ENCODE data around the gene PFN3.

The PFN3 gene

DNA sequence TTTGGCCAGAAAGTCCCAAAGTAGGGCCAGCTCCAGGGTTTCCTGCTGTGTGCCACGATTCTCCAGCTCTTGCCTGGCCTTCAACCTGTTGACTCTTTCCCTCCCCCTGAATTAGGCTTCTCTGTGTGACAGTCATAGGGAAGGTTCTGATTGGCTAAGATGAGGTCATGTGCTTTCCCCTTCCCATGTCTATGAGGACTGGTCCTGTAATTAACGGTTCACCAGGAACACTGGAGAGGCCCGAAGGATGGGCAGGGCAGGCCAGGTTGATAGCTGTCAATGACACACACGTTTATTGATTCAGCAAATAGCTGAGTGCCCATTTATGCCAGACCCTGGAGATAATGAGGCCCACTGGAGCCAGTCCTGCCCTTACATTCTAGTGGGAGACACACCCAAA lies 37.2 kb upstream of the PFN3 start:
- DNase-seq (ENCODE audit: low spot score): no peak

DNA sequence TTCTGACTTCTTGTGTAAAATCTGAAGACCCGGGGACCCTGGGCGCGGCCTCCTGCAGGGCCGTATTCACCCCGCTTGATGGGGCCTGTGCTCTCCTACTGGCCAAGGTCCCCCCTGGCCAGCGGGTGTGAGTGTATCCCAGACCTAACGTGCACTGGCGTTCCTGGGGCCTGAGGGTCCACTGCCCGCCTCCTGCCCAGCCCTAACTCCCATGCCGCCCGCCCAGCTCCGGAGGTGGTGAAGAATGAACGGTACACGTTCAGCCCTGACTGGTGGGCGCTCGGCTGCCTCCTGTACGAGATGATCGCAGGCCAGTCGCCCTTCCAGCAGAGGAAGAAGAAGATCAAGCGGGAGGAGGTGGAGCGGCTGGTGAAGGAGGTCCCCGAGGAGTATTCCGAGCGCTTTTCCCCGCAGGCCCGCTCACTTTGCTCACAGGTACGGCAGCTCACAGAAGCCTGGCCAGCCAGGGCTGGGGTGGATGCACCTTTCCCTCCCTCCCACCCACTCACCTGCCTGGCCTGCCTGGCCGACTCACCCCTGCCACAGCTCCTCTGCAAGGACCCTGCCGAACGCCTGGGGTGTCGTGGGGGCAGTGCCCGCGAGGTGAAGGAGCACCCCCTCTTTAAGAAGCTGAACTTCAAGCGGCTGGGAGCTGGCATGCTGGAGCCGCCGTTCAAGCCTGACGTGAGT lies 35.5 kb upstream of the PFN3 start:
- DNase-seq (ENCODE audit: low spot score): no peak

DNA sequence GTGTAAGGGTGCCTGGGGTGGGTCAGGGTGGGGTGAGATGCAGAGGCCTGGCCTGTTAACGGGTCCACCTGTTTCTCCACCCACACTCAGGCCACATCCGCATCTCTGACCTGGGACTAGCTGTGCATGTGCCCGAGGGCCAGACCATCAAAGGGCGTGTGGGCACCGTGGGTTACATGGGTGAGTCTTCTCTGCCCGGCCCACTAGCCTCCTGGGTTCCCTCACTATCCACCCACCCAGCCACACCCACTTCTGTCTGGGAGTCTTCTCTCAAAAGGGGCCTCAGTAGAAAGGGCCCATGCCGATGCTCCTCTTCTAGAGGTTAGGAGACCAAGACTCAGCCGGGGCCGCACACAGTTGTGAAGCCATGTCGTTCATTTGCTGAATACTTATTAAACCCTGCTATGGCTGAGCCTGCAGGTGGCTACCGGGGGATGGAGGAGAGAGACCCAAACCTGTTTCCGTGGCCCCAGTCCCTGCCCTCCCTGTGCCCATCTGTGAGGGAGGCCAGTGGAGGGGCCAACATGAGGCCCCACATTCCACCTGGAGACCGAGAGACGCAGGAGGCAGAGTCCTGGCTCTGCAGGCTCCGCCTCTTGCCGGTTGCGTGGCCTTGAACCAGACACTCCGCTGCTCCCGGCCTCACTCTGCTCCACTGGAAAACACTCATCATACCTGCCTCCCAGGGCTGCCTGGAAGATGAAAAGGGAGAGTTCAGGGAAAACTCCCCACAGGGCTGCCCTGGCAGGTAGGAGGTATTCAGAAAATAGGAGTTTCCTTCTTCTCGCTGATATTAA lies 34.7 kb upstream of the PFN3 start:
- no peak for DNase-seq (ENCODE audit: low spot score)

DNA sequence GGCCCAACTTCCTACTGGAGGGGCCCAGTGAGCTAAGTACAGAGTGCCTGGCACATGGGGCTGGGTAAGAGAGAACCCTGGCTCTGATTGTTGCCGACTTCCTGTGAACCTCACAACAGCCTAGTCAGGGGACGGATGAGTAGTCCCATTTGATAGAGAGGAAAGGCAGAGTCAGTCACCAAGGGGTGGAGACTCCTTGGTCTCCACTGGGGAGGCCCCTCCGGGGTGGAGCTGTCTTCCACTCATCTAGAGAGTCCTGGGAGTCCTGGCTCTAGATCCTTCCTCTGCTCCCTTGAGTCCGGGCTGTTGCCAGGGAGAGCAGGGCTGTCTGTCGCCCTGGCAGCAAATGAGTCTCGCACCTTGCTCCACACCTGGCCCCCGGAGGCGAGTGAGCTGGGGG lies 34.0 kb upstream of the PFN3 start:
- DNase-seq (ENCODE audit: low spot score): no peak

DNA sequence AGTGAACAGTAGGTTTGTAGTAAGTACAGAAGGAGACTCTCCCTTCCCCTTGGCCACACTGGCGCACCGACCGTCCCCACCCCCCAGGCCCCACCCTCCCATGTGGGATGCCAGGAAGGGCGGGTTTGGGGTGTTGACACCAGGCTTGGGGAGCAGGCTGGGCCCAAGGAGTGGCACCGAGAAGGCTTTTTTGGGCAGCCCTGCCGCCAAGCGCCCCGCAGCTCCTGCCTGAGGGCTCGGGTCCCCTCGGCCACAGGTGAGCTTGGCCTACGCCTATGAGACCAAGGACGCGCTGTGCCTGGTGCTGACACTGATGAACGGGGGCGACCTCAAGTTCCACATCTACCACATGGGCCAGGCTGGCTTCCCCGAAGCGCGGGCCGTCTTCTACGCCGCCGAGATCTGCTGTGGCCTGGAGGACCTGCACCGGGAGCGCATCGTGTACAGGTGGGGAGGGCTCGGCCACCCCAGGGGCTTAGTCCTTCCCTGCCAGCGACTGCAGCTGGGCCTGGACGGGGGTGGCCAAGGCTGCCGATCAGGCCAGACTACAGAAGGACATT lies 33.3 kb upstream of the PFN3 start:
- no peak for DNase-seq (ENCODE audit: low spot score)

DNA sequence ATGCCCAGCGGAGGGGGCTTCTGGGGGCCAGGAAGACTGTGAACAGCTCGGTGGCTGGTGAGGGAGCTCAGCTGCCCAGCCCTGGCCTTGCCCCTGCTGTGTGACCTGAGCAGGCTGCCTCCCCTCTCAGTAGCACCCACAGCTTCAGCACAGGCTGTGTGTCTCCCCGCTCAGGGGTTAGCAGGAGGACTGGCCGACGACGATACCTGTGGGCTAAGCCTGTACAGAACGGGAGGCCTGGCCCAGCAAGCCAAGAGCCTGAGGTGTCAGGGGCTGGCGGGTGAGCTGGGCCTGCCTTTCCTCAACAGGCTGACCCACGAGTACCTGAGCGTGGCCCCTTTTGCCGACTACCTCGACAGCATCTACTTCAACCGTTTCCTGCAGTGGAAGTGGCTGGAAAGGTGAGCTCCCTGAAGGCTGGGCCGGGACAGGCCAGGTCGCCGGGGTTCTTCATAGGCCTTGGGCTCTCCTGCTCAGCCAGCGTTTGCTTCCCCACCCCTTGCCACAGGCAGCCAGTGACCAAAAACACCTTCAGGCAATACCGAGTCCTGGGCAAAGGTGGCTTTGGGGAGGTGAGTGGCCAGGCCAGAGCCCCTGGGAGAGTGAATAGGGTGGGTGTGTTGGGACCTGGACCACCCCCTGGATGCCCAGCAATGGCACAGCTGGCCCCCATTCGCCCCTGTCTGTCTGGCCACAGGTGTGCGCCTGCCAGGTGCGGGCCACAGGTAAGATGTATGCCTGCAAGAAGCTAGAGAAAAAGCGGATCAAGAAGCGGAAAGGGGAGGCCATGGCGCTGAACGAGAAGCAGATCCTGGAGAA lies 32.6 kb upstream of the PFN3 start:
- DNase-seq (ENCODE audit: low spot score): no peak

DNA sequence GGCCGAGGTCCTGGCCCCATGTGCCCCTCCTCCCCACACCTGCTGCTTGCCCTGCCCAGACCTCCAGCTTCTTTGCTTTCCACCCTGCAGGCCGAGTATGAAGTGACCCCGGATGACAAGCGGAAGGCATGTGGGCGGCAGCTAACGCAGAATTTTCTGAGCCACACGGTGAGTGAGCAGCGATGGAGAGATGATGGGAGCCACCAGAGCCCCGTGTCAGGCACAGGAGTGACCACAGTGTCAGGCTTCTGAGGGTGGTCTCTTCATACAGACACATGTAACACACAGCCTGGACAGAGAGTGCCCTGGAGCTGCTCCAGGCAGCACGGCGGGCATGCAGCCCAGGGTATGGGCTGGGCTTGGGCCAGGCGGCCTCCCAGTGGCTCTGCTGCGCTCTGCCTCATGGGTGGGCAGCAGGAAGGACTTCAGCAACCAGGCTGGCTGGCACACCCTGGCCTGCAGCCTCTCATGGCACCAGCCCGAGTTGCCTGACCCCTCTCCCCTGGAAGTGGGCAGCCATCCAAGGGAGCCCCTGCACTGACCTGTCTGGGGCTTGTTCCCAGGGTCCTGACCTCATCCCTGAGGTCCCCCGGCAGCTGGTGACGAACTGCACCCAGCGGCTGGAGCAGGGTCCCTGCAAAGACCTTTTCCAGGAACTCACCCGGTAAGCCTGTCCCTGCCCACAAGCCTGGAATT lies 31.8 kb upstream of the PFN3 start:
- DNase-seq (ENCODE audit: low spot score): no peak

DNA sequence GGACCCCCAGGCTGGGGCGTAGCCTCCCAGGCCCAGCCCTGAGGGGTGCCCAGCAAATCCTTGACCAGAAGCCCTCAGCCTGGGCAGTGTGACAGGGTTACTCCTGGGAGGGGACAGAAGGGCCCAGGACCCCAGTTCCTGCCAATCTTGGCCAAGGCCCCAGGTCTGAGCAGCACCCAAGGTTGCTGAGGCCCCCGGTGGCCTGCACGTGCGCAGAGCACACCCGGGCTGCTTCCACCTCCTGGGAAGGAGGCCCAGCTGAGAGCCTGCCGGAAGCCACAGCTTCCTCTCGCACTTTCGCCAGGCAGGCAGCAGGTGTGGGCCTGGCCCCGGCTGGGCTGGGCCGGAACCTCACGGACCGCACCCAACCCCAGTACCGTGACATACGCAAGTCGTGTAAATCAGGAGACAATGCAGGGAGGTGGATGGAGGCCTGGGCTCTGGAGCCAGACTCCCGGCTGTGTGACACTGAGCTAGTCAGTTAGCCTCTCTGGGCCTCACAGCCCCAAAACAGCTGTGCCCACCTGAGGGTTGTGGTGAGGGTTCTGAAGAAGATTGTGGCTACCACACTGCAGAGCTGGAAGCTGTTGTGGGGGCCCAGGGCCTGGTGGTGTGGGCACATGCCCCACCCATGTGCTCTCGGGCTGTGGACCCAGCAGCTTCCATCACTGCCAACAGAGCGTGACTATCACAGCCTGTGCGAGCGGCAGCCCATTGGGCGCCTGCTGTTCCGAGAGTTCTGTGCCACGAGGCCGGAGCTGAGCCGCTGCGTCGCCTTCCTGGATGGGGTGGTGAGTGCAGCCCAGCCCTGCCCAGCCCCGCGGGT lies 31.1 kb upstream of the PFN3 start:
- no peak for DNase-seq (ENCODE audit: low spot score)

DNA sequence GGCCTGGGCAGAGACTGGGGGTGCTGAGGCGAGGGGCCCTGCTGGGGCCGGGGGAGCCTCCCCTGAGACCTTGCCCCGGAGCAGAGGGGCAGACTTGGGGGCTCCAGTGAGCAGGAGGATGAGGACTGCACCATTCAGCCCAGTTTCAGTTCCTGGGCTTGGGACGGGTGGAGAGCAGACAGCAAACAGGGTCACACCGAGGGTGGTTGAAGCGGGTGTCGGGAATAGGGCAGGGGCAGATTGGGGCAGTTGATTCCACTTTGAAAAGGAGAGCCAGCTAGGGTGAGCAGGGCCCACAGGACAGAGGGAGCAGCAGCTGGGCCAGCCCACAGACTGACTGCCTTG lies 30.5 kb upstream of the PFN3 start:
- DNase-seq (ENCODE audit: low spot score): no peak

DNA sequence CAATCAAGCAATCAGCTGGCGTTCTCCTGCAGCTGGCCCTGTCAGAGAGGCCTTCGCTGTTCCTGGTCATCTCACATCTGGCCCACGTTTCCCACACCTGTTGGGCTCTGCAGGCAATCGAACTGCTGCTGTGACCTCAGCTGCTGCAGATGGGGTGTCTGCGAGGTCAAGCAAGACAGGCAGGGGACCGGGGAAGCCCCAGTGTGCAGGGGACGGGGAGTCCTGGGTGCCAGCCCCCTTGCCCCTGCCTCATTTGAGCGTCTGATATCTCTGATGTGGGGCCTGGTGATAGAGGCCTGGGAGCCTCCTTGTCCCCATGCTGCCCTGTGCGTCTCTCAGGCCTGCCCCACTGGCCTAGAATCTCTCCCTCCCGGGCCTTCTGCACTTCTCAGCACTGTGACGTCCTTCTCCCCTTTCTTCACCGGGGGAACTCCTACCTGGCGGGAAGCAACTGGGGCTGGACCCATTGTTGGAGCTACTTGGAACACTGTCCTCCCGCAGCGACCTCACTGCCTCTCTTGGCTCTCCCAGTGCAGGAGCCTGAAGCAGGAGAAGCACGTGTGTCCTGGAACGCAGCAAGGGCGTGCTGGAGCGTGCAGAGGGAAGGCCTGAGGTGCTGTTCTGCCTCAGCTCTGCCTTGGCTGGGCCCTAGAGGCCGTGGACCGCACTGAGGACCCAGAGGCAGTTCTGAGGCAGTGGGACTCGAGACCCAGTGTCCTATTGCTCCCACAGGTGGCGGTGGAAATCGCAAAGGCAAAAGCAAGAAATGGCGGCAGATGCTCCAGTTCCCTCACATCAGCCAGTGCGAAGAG lies 29.9 kb upstream of the PFN3 start:
- no peak for DNase-seq (ENCODE audit: low spot score)

DNA sequence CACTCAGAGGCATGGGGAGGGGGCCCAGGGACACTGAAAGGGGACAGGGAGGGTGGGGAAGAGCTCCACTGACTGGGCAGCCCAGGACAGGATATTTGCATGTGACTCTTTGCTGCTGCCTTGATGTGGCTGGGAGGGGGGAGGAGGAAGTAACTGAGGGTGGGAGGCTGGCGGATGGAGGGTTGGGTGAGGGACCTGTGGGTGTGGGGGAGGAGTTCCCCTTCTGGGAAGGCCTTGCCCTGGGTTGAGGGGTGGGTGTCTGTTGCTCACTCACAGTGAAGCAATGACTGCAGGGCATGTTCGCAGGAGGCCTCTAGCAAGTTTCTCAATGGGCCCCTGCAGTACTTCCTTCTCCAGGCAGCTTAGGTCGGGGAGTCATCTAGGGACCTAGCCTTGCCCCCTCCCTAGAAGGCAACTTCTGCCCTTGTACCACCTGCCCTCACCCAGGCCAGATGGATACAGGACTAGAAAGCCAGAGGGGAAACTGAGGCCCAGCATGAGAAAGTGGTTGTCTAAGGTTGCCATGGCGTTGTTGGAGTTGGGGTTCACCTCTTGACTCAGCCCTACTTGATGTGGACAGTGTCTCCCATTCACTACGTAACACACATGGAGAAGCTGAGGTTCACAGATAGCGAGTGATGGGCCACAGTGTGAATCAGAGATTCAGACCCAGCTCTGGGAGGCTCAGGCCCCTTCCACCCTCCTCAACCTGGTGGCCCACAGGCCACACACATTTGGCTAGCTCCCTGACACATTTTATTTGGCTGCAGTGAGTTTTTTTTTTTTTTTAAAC lies 29.0 kb upstream of the PFN3 start:
- DNase-seq (ENCODE audit: low spot score): no peak

DNA sequence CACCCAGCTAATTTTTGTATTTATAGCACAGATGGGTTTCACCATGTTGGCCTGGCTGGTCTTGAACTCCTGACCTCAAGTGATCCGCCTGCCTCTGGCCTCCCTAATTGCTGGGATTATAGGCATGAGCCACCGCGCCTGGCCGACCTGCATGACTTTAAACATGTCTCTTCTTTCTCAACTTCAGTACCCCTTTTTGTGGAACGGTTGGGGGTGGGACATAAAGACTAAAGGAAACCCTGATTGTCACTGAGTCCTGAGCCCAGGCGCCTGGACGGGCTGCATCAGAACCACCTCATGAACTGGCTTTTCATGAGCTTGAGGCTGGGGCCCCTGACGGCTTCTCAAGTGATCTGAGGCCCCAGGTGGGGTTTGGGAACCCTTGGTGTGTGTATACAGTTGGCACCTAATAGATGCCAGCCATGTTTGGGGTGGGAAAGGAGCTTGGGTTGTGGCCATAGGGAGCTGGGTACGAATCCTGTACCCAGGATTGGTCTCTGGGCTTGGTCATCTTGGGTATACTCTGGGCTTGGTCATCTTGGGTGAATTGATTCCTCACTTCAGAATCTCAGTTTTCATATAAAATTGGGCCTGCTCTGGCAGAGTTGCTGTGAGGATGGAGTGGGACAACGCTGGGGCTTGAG lies 28.2 kb upstream of the PFN3 start:
- no peak for DNase-seq (ENCODE audit: low spot score)

DNA sequence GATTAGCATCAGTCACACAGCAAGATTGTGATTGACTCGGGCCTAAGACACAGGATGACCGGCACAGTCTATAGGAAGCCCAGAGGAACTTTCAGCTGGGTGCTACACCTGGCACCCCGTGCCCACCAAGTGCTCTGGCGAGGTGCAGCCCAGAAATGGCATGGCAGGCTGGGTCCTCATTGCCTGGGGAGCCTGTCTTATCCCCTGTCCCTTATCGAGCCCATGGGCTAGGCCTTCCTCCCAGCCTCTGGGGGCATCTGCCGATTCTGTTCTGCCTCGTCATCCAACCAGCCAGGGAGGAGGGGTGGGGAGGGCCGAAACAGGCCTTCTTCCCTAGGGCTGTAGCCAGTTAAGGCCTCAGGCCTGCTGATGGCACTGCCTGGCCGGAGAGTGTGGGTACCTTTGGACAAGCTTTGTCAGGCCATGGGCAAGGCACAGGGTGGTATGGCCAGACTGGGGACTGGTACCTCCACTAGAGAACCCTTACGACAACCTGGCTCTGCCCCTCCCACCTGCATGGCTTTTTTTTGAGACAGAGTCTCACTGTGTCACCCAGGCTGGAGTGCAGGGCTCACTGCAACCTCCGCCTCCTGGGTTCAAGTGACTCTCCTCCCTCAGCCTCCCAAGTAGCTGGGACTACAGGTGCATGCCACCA lies 27.6 kb upstream of the PFN3 start:
- DNase-seq (ENCODE audit: low spot score): no peak

DNA sequence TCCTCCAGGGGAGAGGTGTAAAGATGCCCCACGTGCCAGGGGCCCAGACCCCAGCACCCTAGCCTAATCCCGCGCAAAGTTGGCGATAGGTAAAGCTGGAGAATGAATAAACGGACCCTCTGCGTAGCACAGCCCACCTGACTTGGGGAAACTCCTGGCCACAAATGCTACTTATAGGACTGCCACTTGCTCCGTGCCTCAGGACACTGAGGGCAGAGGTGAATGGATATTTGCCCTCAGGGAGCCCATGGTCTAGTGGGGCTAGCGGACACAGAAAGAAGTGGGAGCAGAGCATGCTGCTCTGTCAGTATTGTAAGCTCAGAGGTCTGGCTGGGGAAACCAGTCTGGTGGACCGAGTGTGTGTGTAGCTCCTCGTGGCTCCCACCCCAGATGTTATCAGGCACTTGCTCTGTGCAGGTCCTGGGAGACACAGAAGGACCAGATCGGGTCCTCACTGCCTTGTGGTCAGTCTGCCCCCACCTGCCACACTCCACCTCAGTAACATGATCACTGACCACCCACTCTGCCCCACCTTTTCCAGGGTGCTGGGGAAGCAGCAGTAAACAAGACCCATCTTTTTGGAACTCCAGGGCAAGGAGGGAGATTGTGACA lies 26.9 kb upstream of the PFN3 start:
- no peak for DNase-seq (ENCODE audit: low spot score)

DNA sequence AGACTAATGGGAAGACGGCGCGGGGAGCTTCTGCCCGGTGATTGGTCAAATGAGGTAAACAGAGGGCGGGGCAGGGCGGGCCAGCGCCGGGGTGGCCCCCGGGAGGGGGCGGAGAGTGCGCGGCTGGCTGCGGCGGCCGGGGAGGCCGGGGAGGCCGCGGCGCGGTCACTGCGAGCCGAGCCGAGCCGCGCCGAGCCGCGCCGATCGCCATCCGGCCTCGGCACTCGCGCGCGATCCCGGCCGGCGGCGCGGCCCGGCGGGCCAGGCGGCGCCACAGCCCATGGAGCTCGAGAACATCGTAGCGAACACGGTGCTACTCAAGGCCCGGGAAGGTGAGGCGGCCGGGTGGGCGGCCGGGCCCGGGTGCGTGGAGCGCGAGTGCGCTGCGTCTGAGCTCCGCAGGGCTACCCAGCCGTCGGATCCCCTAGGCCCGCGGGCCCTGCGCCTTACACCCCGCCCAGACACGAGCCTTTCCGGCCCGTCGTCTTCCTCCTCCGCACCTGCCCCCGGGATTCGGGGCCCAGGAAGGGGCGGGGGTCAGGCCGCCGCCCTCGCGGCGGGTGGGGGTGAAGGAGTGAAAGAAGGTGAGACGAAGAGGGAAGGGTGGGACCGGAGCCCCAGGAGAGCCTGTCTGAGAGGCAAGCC lies 26.2 kb upstream of the PFN3 start, which contains the start of gene GRK6:
Gene GRK6, plus strand, starts transcription at position 111 of the 645 bp plus-strand sequence. Its CDS starts 170 bp downstream, at position 281.
- DNase-seq (ENCODE audit: low spot score): peak; percentile 69

DNA sequence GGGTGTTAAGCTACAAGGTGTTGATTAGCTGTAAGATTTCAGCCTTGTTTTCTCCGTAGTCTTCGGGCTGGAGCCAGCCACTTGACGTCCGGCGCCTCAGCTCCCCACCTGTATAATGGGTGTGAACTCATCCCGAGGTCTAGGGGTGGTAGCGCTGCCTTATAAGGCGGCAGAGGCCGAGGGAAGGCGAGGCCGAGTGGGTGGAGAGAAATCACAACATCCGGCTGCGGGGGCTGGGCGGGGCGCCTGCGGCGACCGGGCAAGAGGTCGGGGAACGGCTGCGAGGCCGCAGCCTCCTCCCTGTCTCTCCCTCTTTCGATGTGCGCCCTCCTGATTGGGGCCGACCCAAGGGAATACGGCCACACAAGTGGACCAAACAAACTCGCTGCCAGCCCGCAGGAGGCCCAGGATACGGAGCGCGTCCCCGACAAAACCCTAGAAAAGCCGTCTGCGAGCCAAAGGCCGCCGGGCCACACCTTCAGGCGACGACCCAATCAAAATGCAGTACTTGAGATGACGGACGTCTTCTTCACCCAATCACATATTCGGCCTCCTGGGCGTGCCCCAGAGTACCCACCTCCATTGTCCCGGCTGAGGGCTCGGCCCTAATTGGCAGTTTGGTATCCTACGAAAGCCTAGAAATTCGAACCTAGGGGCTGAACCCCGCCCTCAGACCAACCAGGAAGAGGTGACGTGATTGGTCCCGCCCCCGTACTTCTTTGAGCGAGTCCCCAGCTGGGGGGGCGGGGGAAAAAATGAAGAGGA lies 25.5 kb upstream of the PFN3 start:
- DNase-seq (ENCODE audit: low spot score): peak; percentile 99

Measured in GM03348 (cell line).